Breast epithelium (tissue), 3 donors: Measurements from ENCODE around the gene TMEM217.

Source experiments
- CTCF ChIP-seq, 3 donors: fragments of 450-650 bp; IDR thresholded peaks; one replicate each; pipeline ENCODE4 v1.5.1; 2016 to 2017; ENCODE audit warnings: antibody characterized with exemption in 3 of 3, mild to moderate bottlenecking in 3 of 3, moderate library complexity in 3 of 3
- POLR2AphosphoS5 ChIP-seq, 3 donors: sonication (generic); formaldehyde crosslinking; IDR thresholded peaks; one replicate each; pipeline ENCODE4 v1.6.1; 2017; ENCODE audit warnings: antibody characterized with exemption in 3 of 3

- no peak for TF ChIP-seq CTCF (IDR thresholded peaks at IDR 0.05)
- TF ChIP-seq POLR2AphosphoS5 (IDR thresholded peaks at IDR 0.05), result no peak
Measured at GRCh38 chr6:37174196-37174514, 83.8 kb downstream of the TMEM217 start.
